Naive thymus-derived CD8-positive, alpha-beta T cell (primary cell): ENCODE measurements around the gene KDM3B. TPM values are rescaled to one million over a fixed set of nuclear protein-coding genes. Genes with fewer than 3 reads are reported as not detected.
"Not testable (repeated sequence)": the region's sequence is repeated elsewhere in the genome, so short reads cannot be mapped to it uniquely, and the experiment has no call there.

Experiments
- ATAC-seq, 2 donors: fragments of 150-1000 bp; cut with Tn5 transposase in 1 of 2; sonication (Bioruptor Pico), chemical (Tn5 transposase) in 1 of 2; 1 replicate in 1 of 2; 2 replicates in 1 of 2; pipeline ENCODE4 v1.10.0; 2021; ENCODE audit warnings: mild to moderate bottlenecking in 2 of 2, moderate library complexity in 2 of 2
- POLR2A ChIA-PET: fragments of 350-600 bp; sonication (Branson Sonifier 250); formaldehyde crosslinking; loops from one replicate; lab custom pipeline; 2021; ENCODE audit warnings: antibody characterized with exemption; lab: Charles Lee
- DNase-seq, 10 donors: peaks; one replicate each; pipeline versions ENCODE4 v3.0.0 to v3.0.0-alpha.2; 2020 to 2022
- H3K27ac Mint-ChIP-seq, 10 donors: one replicate each; pipeline ENCODE4 v1.8.0; 2020 to 2022; ENCODE audit warnings: mild to moderate bottlenecking in 10 of 10, mixed read lengths in 10 of 10, moderate library complexity in 4 of 10, inconsistent platforms in 1 of 10
- H3K27me3 Mint-ChIP-seq, 5 donors: one replicate each; pipeline ENCODE4 v1.8.0; 2021 to 2022; ENCODE audit warnings: mixed read lengths in 5 of 5
- H3K36me3 Mint-ChIP-seq, 3 donors: one replicate each; pipeline ENCODE4 v1.8.0; 2020 to 2022; ENCODE audit warnings: mixed read lengths in 3 of 3, mild to moderate bottlenecking in 2 of 3, inconsistent platforms in 1 of 3
- H3K4me1 Mint-ChIP-seq, 4 donors: one replicate each; pipeline ENCODE4 v1.8.0; 2021 to 2022; ENCODE audit warnings: mixed read lengths in 4 of 4
- H3K4me3 Mint-ChIP-seq, 10 donors: one replicate each; pipeline ENCODE4 v1.8.0; 2020 to 2022; ENCODE audit warnings: mild to moderate bottlenecking in 10 of 10, mixed read lengths in 10 of 10, moderate library complexity in 6 of 10, inconsistent platforms in 1 of 10
- H3K9me3 Mint-ChIP-seq, 9 donors: one replicate each; pipeline ENCODE4 v1.8.0; 2020 to 2022; ENCODE audit warnings: mixed read lengths in 9 of 9, mild to moderate bottlenecking in 3 of 9, inconsistent platforms in 1 of 9, moderate library complexity in 1 of 9
- polyA plus RNA-seq, 3 donors: library from polyadenylated mRNA; unstranded; fragments of 300-500 nt; fragmentation: Illumina TruSeq; gene quantifications; one replicate each; pipeline ENCODE4 v1.2.3, GENCODE V29; 2021
- total RNA-seq, 8 experiments: library from RNA in 2 of 8; stranded (reverse) in 2 of 8; gene quantifications; one replicate each; pipeline ENCODE4 v1.2.3 and lab custom pipeline; 2021 to 2026

Gene KDM3B
- total and polyA plus RNA-seq, 5 experiments from 2014 or later: 6.9 to 97.5 (median 12.3) TPM

DNA sequence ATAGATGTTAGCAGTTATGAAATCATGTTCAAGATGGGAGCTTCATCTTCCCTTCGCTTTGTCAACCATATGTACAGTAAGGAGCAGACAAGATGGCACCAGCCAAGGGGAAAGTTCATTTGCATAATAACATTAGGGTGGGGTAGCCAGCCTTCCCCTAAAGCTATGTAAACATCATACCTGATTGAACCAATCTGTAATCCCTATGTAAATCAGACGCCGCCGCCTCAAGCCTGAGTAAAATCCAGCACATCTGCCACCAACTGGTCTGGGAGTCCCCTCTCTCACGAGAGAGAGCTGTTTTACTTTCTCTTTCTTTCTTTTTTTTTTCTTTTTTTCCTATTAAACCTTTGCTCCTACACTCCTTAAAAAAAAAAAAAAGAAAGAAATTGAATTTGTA lies 55.5 kb downstream of the KDM3B start:
- Mint-ChIP-seq H3K36me3 (peaks cover 0 to 72% (median 21%) of the 10 kb centered on the region in 3 donors), H3K9me3 (no peaks in the 10 kb centered on the region), H3K27me3 (no peaks in the 10 kb centered on the region), H3K4me1 (peaks cover 0 to 5% (median under 1%) of the 10 kb centered on the region in 4 donors), H3K27ac (peak overlapping the region in 5 of 10 donors; percentile 22 to 66 (median 43)), H3K4me3 (no peak overlapping the region)
- ATAC-seq (no peak), DNase-seq (no peak)
- POLR2A ChIA-PET: interaction anchor here (0.6 to 0.7 kb wide), 2 partner anchors 41 to 135 kb away, joined by 3 read pairs; partner anchors contain the start of gene ETF1

DNA sequence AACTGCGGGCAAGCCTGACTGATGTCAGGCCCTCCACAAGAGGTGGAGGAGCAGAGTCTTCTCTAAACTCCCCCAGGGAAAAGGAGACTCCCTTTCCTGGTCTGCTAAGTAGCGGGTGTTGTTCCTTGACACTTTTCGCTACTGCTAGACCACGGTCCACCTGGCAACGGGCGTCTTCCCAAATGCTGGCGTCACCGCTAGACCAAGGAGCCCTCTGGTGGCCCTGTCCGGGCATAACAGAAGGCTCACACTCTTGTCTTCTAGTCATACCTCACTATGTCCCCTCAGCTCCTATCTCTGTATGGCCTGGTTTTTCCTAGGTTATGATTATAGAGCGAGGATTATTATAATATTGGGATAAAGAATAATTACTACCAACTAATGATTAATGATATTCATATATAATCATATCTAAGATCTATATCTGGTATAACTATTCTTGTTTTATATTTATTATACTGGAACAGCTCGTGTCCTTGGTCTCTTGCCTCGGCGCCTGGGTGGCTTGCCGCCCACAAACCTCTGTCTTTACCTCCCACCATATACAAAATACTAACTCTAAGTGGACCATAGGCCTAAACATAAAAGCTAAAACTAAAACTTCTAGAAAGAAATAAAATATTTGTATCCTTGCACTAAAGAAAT lies 58.6 kb downstream of the KDM3B start:
- POLR2A ChIA-PET: interaction anchor here (0.7 kb wide), 2 partner anchors 9 to 32 kb away, joined by 3 to 5 read pairs; no protein-coding TSS in a partner anchor
- not testable (repeated sequence) for H3K27ac Mint-ChIP-seq, H3K4me1 Mint-ChIP-seq, H3K9me3 Mint-ChIP-seq, ATAC-seq, H3K27me3 Mint-ChIP-seq, H3K4me3 Mint-ChIP-seq
- peaks cover 0 to 71% (median 12%) of the 10 kb centered on the region in 3 donors for H3K36me3 Mint-ChIP-seq
- peak in 5 of 10 donors; percentile 2 to 22 (median 13) for DNase-seq

- peaks cover 0 to 4% (median 0%) of the 10 kb centered on the region in 4 donors for H3K4me1 Mint-ChIP-seq
- no peaks in the 10 kb centered on the region for H3K9me3 Mint-ChIP-seq
- POLR2A ChIA-PET: no interaction called here
- no peak overlapping the region for H3K27ac Mint-ChIP-seq
- peaks cover 5 to 96% (median 32%) of the 10 kb centered on the region in 3 donors for H3K36me3 Mint-ChIP-seq
- H3K27me3 Mint-ChIP-seq: no peaks in the 10 kb centered on the region
- DNase-seq (no peak), ATAC-seq (no peak)
- no peak overlapping the region for H3K4me3 Mint-ChIP-seq
Observed at GRCh38 chr5:138418444-138418843, 66.0 kb downstream of the KDM3B start.

- POLR2A ChIA-PET: no interaction called here
- Mint-ChIP-seq H3K27me3 (no peaks in the 10 kb centered on the region), H3K36me3 (peaks cover 12 to 95% (median 53%) of the 10 kb centered on the region in 3 donors), H3K9me3 (no peaks in the 10 kb centered on the region), H3K4me3 (no peak overlapping the region), H3K27ac (peak overlapping the region in 1 of 10 donors; percentile 24), H3K4me1 (peaks cover 0 to 4% (median 0%) of the 10 kb centered on the region in 4 donors)
- DNase-seq (no peak), ATAC-seq (no peak)
Observed at GRCh38 chr5:138425079-138425478, 72.6 kb downstream of the KDM3B start.

DNA sequence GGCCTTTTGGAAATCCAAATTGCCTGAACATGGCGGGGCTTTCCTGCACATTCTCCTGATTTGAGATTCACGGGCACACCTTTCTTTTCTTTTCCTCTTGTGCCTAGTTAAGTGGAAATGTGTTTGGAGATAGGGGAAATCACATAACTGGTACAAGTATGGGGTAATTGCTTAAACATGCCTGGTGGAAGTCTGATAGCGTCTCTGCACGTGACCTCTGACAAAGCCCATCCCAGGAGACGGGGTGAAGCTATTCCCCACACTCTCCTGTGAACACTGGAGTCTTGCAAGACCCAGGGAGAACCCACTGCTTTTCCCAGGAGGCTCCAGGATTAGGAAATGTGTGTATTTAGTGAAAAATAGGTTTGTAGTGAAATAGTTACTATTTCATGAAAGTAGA lies 83.5 kb downstream of the KDM3B start:
- Mint-ChIP-seq H3K27ac (peak overlapping the region in 2 of 10 donors; percentile 25 to 88), H3K4me1 (peaks cover 10 to 22% (median 17%) of the 10 kb centered on the region in 4 donors), H3K4me3 (no peak overlapping the region), H3K36me3 (peaks cover 0 to 57% (median 16%) of the 10 kb centered on the region in 3 donors), H3K9me3 (no peaks in the 10 kb centered on the region), H3K27me3 (no peaks in the 10 kb centered on the region)
- ATAC-seq (no peak), DNase-seq (no peak)
- POLR2A ChIA-PET: no interaction called here

GRCh38 chr5:138438003-138438723 lies 85.7 kb downstream of the KDM3B start:
- Mint-ChIP-seq H3K36me3 (peaks cover 0 to 35% (median 11%) of the 10 kb centered on the region in 3 donors), H3K27ac (peak overlapping the region; percentile 29 to 89 (median 46)), H3K9me3 (no peaks in the 10 kb centered on the region), H3K4me3 (peak overlapping the region; percentile 73 to 89 (median 86)), H3K4me1 (peaks cover 10 to 22% (median 17%) of the 10 kb centered on the region in 4 donors), H3K27me3 (no peaks in the 10 kb centered on the region)
- DNase-seq (no peak), ATAC-seq (no peak)
- POLR2A ChIA-PET: no interaction called here

GRCh38 chr5:138438724-138439476 lies 86.4 kb downstream of the KDM3B start, which contains the start of gene REEP2:
TSS of gene REEP2 (plus strand) at chr5:138439057. CDS start at chr5:138439209, 152 bp downstream.
- POLR2A ChIA-PET: no interaction called here
- peaks cover 0 to 27% (median 11%) of the 10 kb centered on the region in 3 donors for H3K36me3 Mint-ChIP-seq
- peak within 1 kb of the TSS; percentile 78 to 89 (median 87) for H3K4me3 Mint-ChIP-seq
- DNase-seq: peak; percentile 30 to 73 (median 50)
- H3K9me3 Mint-ChIP-seq: no peaks in the 10 kb centered on the region
- peak within 1 kb of the TSS; percentile 29 to 89 (median 58) for H3K27ac Mint-ChIP-seq
- H3K27me3 Mint-ChIP-seq: no peaks in the 10 kb centered on the region
- peak; percentile 88 to 90 for ATAC-seq
- peaks cover 10 to 22% (median 17%) of the 10 kb centered on the region in 4 donors for H3K4me1 Mint-ChIP-seq

GRCh38 chr5:138439477-138440158 lies 87.1 kb downstream of the KDM3B start:
- H3K27ac Mint-ChIP-seq: peak overlapping the region in 2 of 10 donors; percentile 10 to 75

GRCh38 chr5:138440159-138441073 lies 87.9 kb downstream of the KDM3B start:
- Mint-ChIP-seq H3K27ac (peak overlapping the region in 3 of 10 donors; percentile 4 to 83 (median 47)), H3K27me3 (no peaks in the 10 kb centered on the region), H3K4me1 (peaks cover 10 to 22% (median 17%) of the 10 kb centered on the region in 4 donors), H3K9me3 (no peaks in the 10 kb centered on the region), H3K36me3 (peaks cover 0 to 12% (median 6%) of the 10 kb centered on the region in 3 donors), H3K4me3 (peak overlapping the region; percentile 43 to 87 (median 75))
- ATAC-seq (no peak), DNase-seq (no peak)
- POLR2A ChIA-PET: no interaction called here

More at GRCh38 chr5:138439477-138440158, 87.1 kb downstream of the KDM3B start:
- ATAC-seq: no peak
- Mint-ChIP-seq H3K4me1 (peaks cover 10 to 22% (median 17%) of the 10 kb centered on the region in 4 donors), H3K36me3 (peaks cover 0 to 20% (median 11%) of the 10 kb centered on the region in 3 donors), H3K4me3 (peak overlapping the region; percentile 72 to 88 (median 79)), H3K9me3 (no peaks in the 10 kb centered on the region), H3K27me3 (no peaks in the 10 kb centered on the region)
- no peak for DNase-seq
- POLR2A ChIA-PET: no interaction called here

DNA sequence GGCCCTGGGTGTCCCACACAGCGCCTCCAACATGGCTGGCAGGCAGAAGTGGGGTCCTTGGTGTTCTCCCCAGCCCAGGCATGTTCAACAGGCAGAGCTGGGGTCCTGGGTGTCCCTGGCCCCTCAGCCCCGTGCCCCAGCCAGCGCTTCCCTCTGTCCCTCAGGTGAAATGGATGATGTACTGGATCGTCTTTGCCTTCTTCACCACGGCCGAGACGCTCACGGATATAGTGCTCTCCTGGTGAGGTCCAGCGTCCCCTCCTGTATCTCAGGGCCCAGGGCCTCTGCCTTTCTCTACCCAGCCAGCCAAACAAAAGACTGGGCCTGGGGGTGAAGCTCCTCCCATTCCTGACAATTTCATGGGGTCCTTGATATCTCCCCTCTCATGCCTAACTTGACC lies 88.7 kb downstream of the KDM3B start:
- no peaks in the 10 kb centered on the region for H3K9me3 Mint-ChIP-seq
- H3K4me1 Mint-ChIP-seq: peaks cover 10 to 22% (median 17%) of the 10 kb centered on the region in 4 donors
- H3K27ac Mint-ChIP-seq: peak overlapping the region in 1 of 10 donors; percentile 4
- ATAC-seq (no peak), DNase-seq (no peak)
- no peaks in the 10 kb centered on the region for H3K27me3 Mint-ChIP-seq
- POLR2A ChIA-PET: no interaction called here
- peaks cover 0 to 4% (median 0%) of the 10 kb centered on the region in 3 donors for H3K36me3 Mint-ChIP-seq
- H3K4me3 Mint-ChIP-seq: peak overlapping the region in 1 of 10 donors; percentile 19
